ENCODE measurements around the gene PREX1. TPM values are rescaled to one million over a fixed set of nuclear protein-coding genes. Genes with fewer than 3 reads are reported as not detected.

Gene PREX1
- total and polyA plus RNA-seq, 8 donors, result 1.5 to 13.2 (median 6.3) TPM

GRCh38 chr20:48818481-48818987, 9.3 kb downstream of the PREX1 start:
- Histone ChIP-seq H3K9me3 (no peaks in the 10 kb centered on the region), H3K27ac (no peak overlapping the region), H3K27me3 (no peaks in the 10 kb centered on the region), H3K36me3 (no peaks in the 10 kb centered on the region), H3K4me3 (no peak overlapping the region), H3K4me1 (no peaks in the 10 kb centered on the region)
- intact Hi-C loops (cut with DNase I), result no loop called here
- WGBS, 2 donors, result 70 to 81% methylated on average over 11 of the region's 11 CpGs
- DNase-seq (no peak), FAIRE-seq (no peak), ATAC-seq (no peak)
- no peak for TF ChIP-seq CTCF (IDR thresholded peaks at IDR 0.05)

GRCh38 chr20:48818031-48818370, 9.8 kb downstream of the PREX1 start:
- TF ChIP-seq CTCF (IDR thresholded peaks at IDR 0.05), result no peak
- no peak for DNase-seq
- no peaks in the 10 kb centered on the region for H3K36me3 ChIP-seq
- ATAC-seq, result no peak
- no peaks in the 10 kb centered on the region for H3K9me3 ChIP-seq
- H3K4me1 ChIP-seq, result no peaks in the 10 kb centered on the region
- no peak for FAIRE-seq
- H3K27me3 ChIP-seq, result no peaks in the 10 kb centered on the region
- WGBS, 2 donors, result 83 to 87% methylated on average over 7 of the region's 7 CpGs
- intact Hi-C loops (cut with DNase I), result no loop called here
- H3K4me3 ChIP-seq, result no peak overlapping the region
- no peak overlapping the region for H3K27ac ChIP-seq

GRCh38 chr20:48817367-48818030, 10.3 kb downstream of the PREX1 start:
- H3K4me3 ChIP-seq, result no peak overlapping the region
- 83 to 84% methylated on average over 4 of the region's 4 CpGs for WGBS, 2 donors
- intact Hi-C loops (cut with DNase I), result no loop called here
- H3K9me3 ChIP-seq, result no peaks in the 10 kb centered on the region
- no peaks in the 10 kb centered on the region for H3K27me3 ChIP-seq
- H3K4me1 ChIP-seq, result no peaks in the 10 kb centered on the region
- FAIRE-seq, result no peak
- TF ChIP-seq CTCF (IDR thresholded peaks at IDR 0.05), result no peak
- H3K27ac ChIP-seq, result no peak overlapping the region
- no peak for DNase-seq
- no peak for ATAC-seq
- H3K36me3 ChIP-seq, result no peaks in the 10 kb centered on the region

GRCh38 chr20:48816282-48817205, 11.3 kb downstream of the PREX1 start:
- H3K27ac ChIP-seq, result no peak overlapping the region
- DNase-seq, result no peak

More at GRCh38 chr20:48816282-48817205, 11.3 kb downstream of the PREX1 start:
- no peak overlapping the region for H3K4me3 ChIP-seq
- ATAC-seq, result no peak
- 89 to 92% methylated on average over 14 of the region's 14 CpGs for WGBS, 2 donors
- no peaks in the 10 kb centered on the region for H3K9me3 ChIP-seq
- no peaks in the 10 kb centered on the region for H3K4me1 ChIP-seq
- no peaks in the 10 kb centered on the region for H3K36me3 ChIP-seq
- no peak for TF ChIP-seq CTCF (IDR thresholded peaks at IDR 0.05)
- no peaks in the 10 kb centered on the region for H3K27me3 ChIP-seq
- FAIRE-seq, result no peak
- intact Hi-C loops (cut with DNase I), result no loop called here
